ENCODE data around the gene SKA2.

Gene SKA2

GRCh38 chr17:59149051-59149450, 5.9 kb downstream of the SKA2 start:
- no peak for TF ChIP-seq TCF12 (IDR thresholded peaks at IDR 0.05; ENCODE audit: low read depth)
- no peak for TF ChIP-seq EGR1 (IDR thresholded peaks at IDR 0.05)
- TF ChIP-seq NFIC (IDR thresholded peaks at IDR 0.05) = no peak
- TF ChIP-seq TAF1 (IDR thresholded peaks at IDR 0.05; ENCODE audit: low read depth) = no peak
- TF ChIP-seq REST (IDR thresholded peaks at IDR 0.05; ENCODE audit: low read depth) = no peak
- TF ChIP-seq MAX (IDR thresholded peaks at IDR 0.05) = no peak
- TF ChIP-seq FOXM1 (IDR thresholded peaks at IDR 0.05; ENCODE audit: borderline replicate concordance, low read depth) = no peak
- no peak for TF ChIP-seq CREB1 (IDR thresholded peaks at IDR 0.05; ENCODE audit: low read depth)
- TF ChIP-seq USF1 (IDR thresholded peaks at IDR 0.05) = no peak
- no peak for TF ChIP-seq CEBPB (IDR thresholded peaks at IDR 0.05)
- no peak for TF ChIP-seq YY1 (IDR thresholded peaks at IDR 0.05; ENCODE audit: low read depth)
- TF ChIP-seq ZBTB7A (IDR thresholded peaks at IDR 0.05; ENCODE audit: low read depth) = no peak
- TF ChIP-seq EP300 (IDR thresholded peaks at IDR 0.05; ENCODE audit: borderline replicate concordance) = no peak
- TF ChIP-seq TEAD4 (IDR thresholded peaks at IDR 0.05) = no peak
- TF ChIP-seq RAD21 (IDR thresholded peaks at IDR 0.05; ENCODE audit: low read depth) = no peak

GRCh38 chr17:59145571-59146096, 9.4 kb downstream of the SKA2 start:
- no peak for TF ChIP-seq RAD21 (IDR thresholded peaks at IDR 0.05; ENCODE audit: low read depth)
- TF ChIP-seq EP300 (IDR thresholded peaks at IDR 0.05; ENCODE audit: borderline replicate concordance) = no peak
- TF ChIP-seq ZBTB7A (IDR thresholded peaks at IDR 0.05; ENCODE audit: low read depth) = no peak
- no peak for TF ChIP-seq CEBPB (IDR thresholded peaks at IDR 0.05)
- TF ChIP-seq YY1 (IDR thresholded peaks at IDR 0.05; ENCODE audit: low read depth) = no peak
- TF ChIP-seq REST (IDR thresholded peaks at IDR 0.05; ENCODE audit: low read depth) = no peak
- no peak for TF ChIP-seq NFIC (IDR thresholded peaks at IDR 0.05)
- TF ChIP-seq FOXM1 (IDR thresholded peaks at IDR 0.05; ENCODE audit: borderline replicate concordance, low read depth) = no peak
- TF ChIP-seq CREB1 (IDR thresholded peaks at IDR 0.05; ENCODE audit: low read depth) = no peak
- no peak for TF ChIP-seq TCF12 (IDR thresholded peaks at IDR 0.05; ENCODE audit: low read depth)
- TF ChIP-seq TEAD4 (IDR thresholded peaks at IDR 0.05) = no peak
- no peak for TF ChIP-seq MAX (IDR thresholded peaks at IDR 0.05)
- no peak for TF ChIP-seq TAF1 (IDR thresholded peaks at IDR 0.05; ENCODE audit: low read depth)
- TF ChIP-seq USF1 (IDR thresholded peaks at IDR 0.05) = no peak
- no peak for TF ChIP-seq EGR1 (IDR thresholded peaks at IDR 0.05)

GRCh38 chr17:59141860-59142259, 13.1 kb downstream of the SKA2 start:
- TF ChIP-seq MAX (IDR thresholded peaks at IDR 0.05) (no peak), NFIC (IDR thresholded peaks at IDR 0.05) (no peak), FOXM1 (IDR thresholded peaks at IDR 0.05; ENCODE audit: borderline replicate concordance, low read depth) (no peak)

GRCh38 chr17:59139939-59140338, 15.0 kb downstream of the SKA2 start:
- no peak for TF ChIP-seq EP300 (IDR thresholded peaks at IDR 0.05; ENCODE audit: borderline replicate concordance)
- TF ChIP-seq YY1 (IDR thresholded peaks at IDR 0.05; ENCODE audit: low read depth) = no peak
- no peak for TF ChIP-seq MAX (IDR thresholded peaks at IDR 0.05)
- no peak for TF ChIP-seq EGR1 (IDR thresholded peaks at IDR 0.05)
- no peak for TF ChIP-seq RAD21 (IDR thresholded peaks at IDR 0.05; ENCODE audit: low read depth)
- no peak for TF ChIP-seq TAF1 (IDR thresholded peaks at IDR 0.05; ENCODE audit: low read depth)
- no peak for TF ChIP-seq FOXM1 (IDR thresholded peaks at IDR 0.05; ENCODE audit: borderline replicate concordance, low read depth)
- no peak for TF ChIP-seq REST (IDR thresholded peaks at IDR 0.05; ENCODE audit: low read depth)
